K562 (cell line): ENCODE results near the gene LTBR. TPM values are rescaled to one million over a fixed set of nuclear protein-coding genes. Genes with fewer than 3 reads are reported as not detected.

ENCODE experiments used
- ASH1L ChIP-seq: fragments of 450-650 bp; IDR thresholded peaks from 2 replicates; pipeline ENCODE4 v1.6.1; 2018; ENCODE audit warnings: borderline replicate concordance, mild to moderate bottlenecking, low read depth; ENCODE audit not compliant: partially characterized antibody
- CBX3 ChIP-seq, 2 experiments: IDR thresholded peaks; 1 replicate in 1 of 2; 2 replicates in 1 of 2; pipeline ENCODE4 v1.6.1; 2012; ENCODE audit warnings: inconsistent platforms in 2 of 2, low read length in 2 of 2, borderline replicate concordance in 1 of 2, control low read depth in 1 of 2
- HNRNPK ChIP-seq: fragments of 200-400 bp; formaldehyde crosslinking; IDR thresholded peaks from one replicate; pipeline ENCODE4 v1.6.1; 2018; ENCODE audit warnings: mild to moderate bottlenecking, low read depth, low read length; ENCODE audit not compliant: poor library complexity, severe bottlenecking
- MYNN ChIP-seq, 2 experiments: sonication (generic); formaldehyde crosslinking in 1 of 2; IDR thresholded peaks; 2 replicates each; pipeline versions ENCODE4 v1.5.0 to v1.6.1; 2016 to 2020; ENCODE audit warnings: antibody characterized with exemption in 1 of 2, missing genetic modification reagents in 1 of 2
- SAP30 ChIP-seq: fragments of 200-600 bp; sonication (generic); IDR thresholded peaks from 2 replicates; pipeline ENCODE4 v1.6.1; 2012; ENCODE audit warnings: borderline replicate concordance, low read depth, mild to moderate bottlenecking, moderate library complexity, low read length, control low read depth, inconsistent platforms; ENCODE audit not compliant: insufficient read depth, poor library complexity, severe bottlenecking
- SRF ChIP-seq, 2 experiments: fragments of 250-450, 450-650 bp in 1 of 2; sonication (Bioruptor Pico) in 1 of 2; sonication (generic) in 1 of 2; formaldehyde crosslinking; IDR thresholded peaks; 2 replicates each; pipeline versions ENCODE4 v1.5.0 to v1.5.1; 2020 to 2022; ENCODE audit warnings: mild to moderate bottlenecking in 1 of 2, missing genetic modification reagents in 1 of 2
- YY1 ChIP-seq, 3 experiments: IDR thresholded peaks; 2 replicates each; pipeline ENCODE4 v1.6.1; 2011; ENCODE audit warnings: low read length in 2 of 3, mild to moderate bottlenecking in 2 of 3, moderate library complexity in 2 of 3, borderline replicate concordance in 1 of 3, control low read depth in 1 of 3, low read depth in 1 of 3; ENCODE audit not compliant: insufficient read depth in 3 of 3, insufficient replicate concordance in 2 of 3, control insufficient read depth in 1 of 3, insufficient read length in 1 of 3; ENCODE audit errors: extremely low read depth in 1 of 3
- ZNF143 ChIP-seq: sonication (generic); formaldehyde crosslinking; IDR thresholded peaks from 2 replicates; pipeline ENCODE4 v1.9.0; 2022; ENCODE audit warnings: mild to moderate bottlenecking, missing genetic modification reagents
- ZNF217 ChIP-seq: sonication (generic); formaldehyde crosslinking; IDR thresholded peaks from 2 replicates; pipeline ENCODE4 v1.8.0; 2022; ENCODE audit warnings: mild to moderate bottlenecking, missing genetic modification reagents
- polyA plus RNA-seq, 8 experiments: library from polyadenylated mRNA; depleted of rRNA in 4 of 8; stranded (reverse) in 5 of 8; unstranded in 3 of 8; fragments of >200 nt; fragmentation: Nextera tagmentation in 2 of 8; fragmentation: Illumina TruSeq in 1 of 8; extraction: Ambion mirVana in 2 of 8; extraction: Trizol in 1 of 8; gene quantifications; 2 replicates each; pipeline versions ENCODE4 v1.2.1 to v1.2.3, GENCODE V29; 2011 to 2014; ENCODE audit warnings: inconsistent platforms in 1 of 8, missing spikeins in 1 of 8
- total RNA-seq, 7 experiments: library from RNA; depleted of rRNA in 6 of 7; stranded (reverse); fragments of >200 nt in 6 of 7; fragmentation: Illumina TruSeq in 2 of 7; extraction: Trizol in 2 of 7; gene quantifications; 2 replicates each; pipeline versions ENCODE4 v1.2.1 to v1.2.3, GENCODE V29; 2011 to 2021; ENCODE audit warnings: low replicate concordance in 1 of 7
- TF ChIP-seq, protein P1 (sequence below): fragments of 250-450 bp; sonication (Bioruptor Pico); IDR thresholded peaks from 2 replicates; pipeline ENCODE4 v1.5.0; 2022; ENCODE audit warnings: mild to moderate bottlenecking
- TF ChIP-seq, protein P2 (sequence below): fragments of 250-450 bp; sonication (Bioruptor Pico); IDR thresholded peaks from 2 replicates; pipeline ENCODE4 v1.5.0; 2020; ENCODE audit warnings: mild to moderate bottlenecking
- TF ChIP-seq, protein P3 (sequence below): fragments of 250-450 bp; sonication (Bioruptor Pico); IDR thresholded peaks from 2 replicates; pipeline ENCODE4 v1.4.0; 2020
- TF ChIP-seq, protein P4 (sequence below): sonication (generic); formaldehyde crosslinking; IDR thresholded peaks from 2 replicates; pipeline ENCODE4 v1.8.0; 2022; ENCODE audit warnings: mild to moderate bottlenecking, missing genetic modification reagents

The LTBR gene
- total and polyA plus RNA-seq, 9 of the 15 experiments (the other 6 are each of a cell fraction or from before 2014, with no cell fraction given): 0.96 to 69.0 (median 35.3) TPM

DNA sequence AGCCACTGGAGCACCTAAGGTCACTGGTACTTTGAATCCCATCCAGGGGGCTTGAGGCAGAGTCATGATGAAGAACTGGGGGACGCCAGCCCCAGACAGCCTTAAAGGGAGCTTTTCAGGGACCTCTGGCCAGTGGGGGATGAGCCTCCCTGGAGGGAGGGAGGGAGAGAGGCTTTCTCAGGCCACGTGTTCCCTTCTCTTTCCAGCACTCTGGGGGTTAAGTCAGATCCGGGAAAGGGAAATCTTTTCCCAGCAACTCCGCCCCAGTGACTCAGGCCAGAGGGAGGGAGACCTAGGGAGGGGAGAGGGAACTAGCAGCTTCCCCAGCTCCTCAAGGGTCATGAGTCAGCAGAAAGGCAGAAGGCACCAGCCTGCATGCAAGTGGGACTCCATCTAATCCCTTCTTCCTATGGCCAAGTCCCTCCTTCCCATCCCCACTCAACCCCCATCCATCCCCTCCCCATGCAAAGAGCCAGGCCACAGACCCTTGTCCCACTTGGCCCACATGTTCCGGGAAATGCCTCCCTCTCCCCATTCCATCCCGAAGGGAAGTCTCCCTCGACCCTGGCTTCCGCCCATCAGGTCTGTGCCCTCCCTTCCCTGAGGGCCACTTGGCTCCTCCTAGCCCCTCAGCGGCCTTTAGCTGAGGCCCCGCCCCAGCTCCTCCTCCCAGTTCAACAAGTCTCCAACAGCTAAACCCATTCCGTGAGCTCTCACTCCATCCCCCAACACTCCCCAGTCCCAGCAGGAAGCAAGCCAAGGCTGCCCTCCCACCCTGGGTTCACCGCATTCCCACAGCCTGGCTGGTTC lies 47.7 kb upstream of the LTBR start (continued):
- no peak for TF ChIP-seq ASH1L
- TF ChIP-seq, protein P1, sequence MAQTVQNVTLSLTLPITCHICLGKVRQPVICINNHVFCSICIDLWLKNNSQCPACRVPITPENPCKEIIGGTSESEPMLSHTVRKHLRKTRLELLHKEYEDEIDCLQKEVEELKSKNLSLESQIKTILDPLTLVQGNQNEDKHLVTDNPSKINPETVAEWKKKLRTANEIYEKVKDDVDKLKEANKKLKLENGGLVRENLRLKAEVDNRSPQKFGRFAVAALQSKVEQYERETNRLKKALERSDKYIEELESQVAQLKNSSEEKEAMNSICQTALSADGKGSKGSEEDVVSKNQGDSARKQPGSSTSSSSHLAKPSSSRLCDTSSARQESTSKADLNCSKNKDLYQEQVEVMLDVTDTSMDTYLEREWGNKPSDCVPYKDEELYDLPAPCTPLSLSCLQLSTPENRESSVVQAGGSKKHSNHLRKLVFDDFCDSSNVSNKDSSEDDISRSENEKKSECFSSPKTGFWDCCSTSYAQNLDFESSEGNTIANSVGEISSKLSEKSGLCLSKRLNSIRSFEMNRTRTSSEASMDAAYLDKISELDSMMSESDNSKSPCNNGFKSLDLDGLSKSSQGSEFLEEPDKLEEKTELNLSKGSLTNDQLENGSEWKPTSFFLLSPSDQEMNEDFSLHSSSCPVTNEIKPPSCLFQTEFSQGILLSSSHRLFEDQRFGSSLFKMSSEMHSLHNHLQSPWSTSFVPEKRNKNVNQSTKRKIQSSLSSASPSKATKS (CRISPR knock-in tag): no peak
- no peak for TF ChIP-seq ZNF143 (CRISPR knock-in tag)
- TF ChIP-seq MYNN (IDR thresholded peaks at IDR 0.05): no peak
- TF ChIP-seq MYNN (CRISPR knock-in tag; IDR thresholded peaks at IDR 0.05): no peak
- no peak for TF ChIP-seq ZNF217 (CRISPR knock-in tag)
- TF ChIP-seq, protein P2, sequence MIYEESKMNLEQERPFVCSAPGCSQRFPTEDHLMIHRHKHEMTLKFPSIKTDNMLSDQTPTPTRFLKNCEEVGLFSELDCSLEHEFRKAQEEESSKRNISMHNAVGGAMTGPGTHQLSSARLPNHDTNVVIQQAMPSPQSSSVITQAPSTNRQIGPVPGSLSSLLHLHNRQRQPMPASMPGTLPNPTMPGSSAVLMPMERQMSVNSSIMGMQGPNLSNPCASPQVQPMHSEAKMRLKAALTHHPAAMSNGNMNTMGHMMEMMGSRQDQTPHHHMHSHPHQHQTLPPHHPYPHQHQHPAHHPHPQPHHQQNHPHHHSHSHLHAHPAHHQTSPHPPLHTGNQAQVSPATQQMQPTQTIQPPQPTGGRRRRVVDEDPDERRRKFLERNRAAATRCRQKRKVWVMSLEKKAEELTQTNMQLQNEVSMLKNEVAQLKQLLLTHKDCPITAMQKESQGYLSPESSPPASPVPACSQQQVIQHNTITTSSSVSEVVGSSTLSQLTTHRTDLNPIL (CRISPR knock-in tag): no peak
- TF ChIP-seq, protein P3, sequence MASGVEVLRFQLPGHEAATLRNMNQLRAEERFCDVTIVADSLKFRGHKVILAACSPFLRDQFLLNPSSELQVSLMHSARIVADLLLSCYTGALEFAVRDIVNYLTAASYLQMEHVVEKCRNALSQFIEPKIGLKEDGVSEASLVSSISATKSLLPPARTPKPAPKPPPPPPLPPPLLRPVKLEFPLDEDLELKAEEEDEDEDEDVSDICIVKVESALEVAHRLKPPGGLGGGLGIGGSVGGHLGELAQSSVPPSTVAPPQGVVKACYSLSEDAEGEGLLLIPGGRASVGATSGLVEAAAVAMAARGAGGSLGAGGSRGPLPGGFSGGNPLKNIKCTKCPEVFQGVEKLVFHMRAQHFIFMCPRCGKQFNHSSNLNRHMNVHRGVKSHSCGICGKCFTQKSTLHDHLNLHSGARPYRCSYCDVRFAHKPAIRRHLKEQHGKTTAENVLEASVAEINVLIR (CRISPR knock-in tag): no peak
- no peak; a peak in 1 of 3 replicates for TF ChIP-seq CBX3 (IDR thresholded peaks at IDR 0.05; ENCODE audit: borderline replicate concordance in 1 of 2, low read length in 2 of 2)
- no peak for TF ChIP-seq YY1 (IDR thresholded peaks at IDR 0.05; ENCODE audit: borderline replicate concordance in 1 of 3, control insufficient read depth in 1 of 3, extremely low read depth in 1 of 3, insufficient read depth in 3 of 3, insufficient read length in 1 of 3, insufficient replicate concordance in 2 of 3, low read depth in 1 of 3, low read length in 2 of 3)
- peak; percentile 59 for TF ChIP-seq SAP30
- TF ChIP-seq HNRNPK: no peak
- peak in 1 of 2 experiments; percentile 34; a peak in 2 of 4 replicates for TF ChIP-seq SRF (CRISPR knock-in tag; IDR thresholded peaks at IDR 0.05)
- TF ChIP-seq, protein P4, sequence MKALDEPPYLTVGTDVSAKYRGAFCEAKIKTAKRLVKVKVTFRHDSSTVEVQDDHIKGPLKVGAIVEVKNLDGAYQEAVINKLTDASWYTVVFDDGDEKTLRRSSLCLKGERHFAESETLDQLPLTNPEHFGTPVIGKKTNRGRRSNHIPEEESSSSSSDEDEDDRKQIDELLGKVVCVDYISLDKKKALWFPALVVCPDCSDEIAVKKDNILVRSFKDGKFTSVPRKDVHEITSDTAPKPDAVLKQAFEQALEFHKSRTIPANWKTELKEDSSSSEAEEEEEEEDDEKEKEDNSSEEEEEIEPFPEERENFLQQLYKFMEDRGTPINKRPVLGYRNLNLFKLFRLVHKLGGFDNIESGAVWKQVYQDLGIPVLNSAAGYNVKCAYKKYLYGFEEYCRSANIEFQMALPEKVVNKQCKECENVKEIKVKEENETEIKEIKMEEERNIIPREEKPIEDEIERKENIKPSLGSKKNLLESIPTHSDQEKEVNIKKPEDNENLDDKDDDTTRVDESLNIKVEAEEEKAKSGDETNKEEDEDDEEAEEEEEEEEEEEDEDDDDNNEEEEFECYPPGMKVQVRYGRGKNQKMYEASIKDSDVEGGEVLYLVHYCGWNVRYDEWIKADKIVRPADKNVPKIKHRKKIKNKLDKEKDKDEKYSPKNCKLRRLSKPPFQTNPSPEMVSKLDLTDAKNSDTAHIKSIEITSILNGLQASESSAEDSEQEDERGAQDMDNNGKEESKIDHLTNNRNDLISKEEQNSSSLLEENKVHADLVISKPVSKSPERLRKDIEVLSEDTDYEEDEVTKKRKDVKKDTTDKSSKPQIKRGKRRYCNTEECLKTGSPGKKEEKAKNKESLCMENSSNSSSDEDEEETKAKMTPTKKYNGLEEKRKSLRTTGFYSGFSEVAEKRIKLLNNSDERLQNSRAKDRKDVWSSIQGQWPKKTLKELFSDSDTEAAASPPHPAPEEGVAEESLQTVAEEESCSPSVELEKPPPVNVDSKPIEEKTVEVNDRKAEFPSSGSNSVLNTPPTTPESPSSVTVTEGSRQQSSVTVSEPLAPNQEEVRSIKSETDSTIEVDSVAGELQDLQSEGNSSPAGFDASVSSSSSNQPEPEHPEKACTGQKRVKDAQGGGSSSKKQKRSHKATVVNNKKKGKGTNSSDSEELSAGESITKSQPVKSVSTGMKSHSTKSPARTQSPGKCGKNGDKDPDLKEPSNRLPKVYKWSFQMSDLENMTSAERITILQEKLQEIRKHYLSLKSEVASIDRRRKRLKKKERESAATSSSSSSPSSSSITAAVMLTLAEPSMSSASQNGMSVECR (CRISPR knock-in tag): peak; percentile 47; the same call in 1 of the 2 replicates
